Right atrium auricular region (tissue), 2 donors: Measurements from ENCODE around the gene BPI. TPM values are rescaled to one million over a fixed set of nuclear protein-coding genes. Genes with fewer than 3 reads are reported as not detected.
"Not testable (repeated sequence)": the region's sequence is repeated elsewhere in the genome, so short reads cannot be mapped to it uniquely, and the experiment has no call there.

Experiments used
- DNase-seq: peaks from one replicate; pipeline ENCODE4 v3.0.0-alpha.2; 2019; ENCODE audit warnings: low spot score
- H3K27ac ChIP-seq, 2 donors: fragments of 200-600 bp; sonication (generic); 1 replicate in 1 of 2; 2 replicates in 1 of 2; pipeline ENCODE4 v1.5.1; 2016 to 2019
- H3K27me3 ChIP-seq, 2 donors: fragments of 200-600 bp; sonication (generic); one replicate each; pipeline versions ENCODE4 v1.5.1 to v1.6.0; 2017 to 2019
- H3K36me3 ChIP-seq: fragments of 200-600 bp; sonication (generic); one replicate; pipeline ENCODE4 v1.5.1; 2016
- H3K4me1 ChIP-seq, 2 donors: fragments of 200-600 bp; sonication (generic); one replicate each; pipeline versions ENCODE4 v1.5.1 to v1.6.0; 2017 to 2019
- H3K4me3 ChIP-seq, 2 donors: fragments of 200-600 bp; sonication (generic); 1 replicate in 1 of 2; 2 replicates in 1 of 2; pipeline ENCODE4 v1.5.1; 2017 to 2019; ENCODE audit warnings: mild to moderate bottlenecking in 1 of 2, moderate library complexity in 1 of 2
- H3K9me3 ChIP-seq, 2 donors: fragments of 200-600 bp; sonication (generic); one replicate each; pipeline ENCODE4 v1.5.1; 2019
- CTCF ChIP-seq, 2 donors: fragments of 200-600 bp; sonication (generic); IDR thresholded peaks; one replicate each; pipeline ENCODE4 v1.5.1; 2019; ENCODE audit warnings: antibody characterized with exemption in 2 of 2
- total RNA-seq, 2 donors: library from RNA; depleted of rRNA; stranded (reverse); fragments of >200 nt; gene quantifications; one replicate each; pipeline ENCODE4 v1.1.0, GENCODE V29; 2016

The BPI gene
- total RNA-seq, 2 donors from 2014 or later = not detected

GRCh38 chr20:38278763-38279162 is 25.2 kb upstream of the BPI start:
- Histone ChIP-seq H3K27ac (no peak overlapping the region), H3K4me1 (no peaks in the 10 kb centered on the region), H3K36me3 (no peaks in the 10 kb centered on the region), H3K4me3 (no peak overlapping the region), H3K9me3 (no peaks in the 10 kb centered on the region), H3K27me3 (no peaks in the 10 kb centered on the region)
- TF ChIP-seq CTCF (IDR thresholded peaks at IDR 0.05) = no peak
- DNase-seq = no peak

GRCh38 chr20:38281176-38281915 is 22.6 kb upstream of the BPI start:
- not testable (repeated sequence) for H3K9me3 ChIP-seq

GRCh38 chr20:38283236-38283635 is 20.7 kb upstream of the BPI start:
- Histone ChIP-seq H3K4me1 (no peaks in the 10 kb centered on the region), H3K9me3 (no peaks in the 10 kb centered on the region), H3K4me3 (no peak overlapping the region), H3K27ac (no peak overlapping the region), H3K36me3 (no peaks in the 10 kb centered on the region), H3K27me3 (no peaks in the 10 kb centered on the region)
- no peak for TF ChIP-seq CTCF (IDR thresholded peaks at IDR 0.05)
- no peak for DNase-seq

More at GRCh38 chr20:38281176-38281915, 22.6 kb upstream of the BPI start:
- H3K36me3 ChIP-seq, H3K4me1 ChIP-seq, DNase-seq, H3K27me3 ChIP-seq, H3K4me3 ChIP-seq, H3K27ac ChIP-seq: not testable (repeated sequence)

GRCh38 chr20:38284066-38284650 is 19.8 kb upstream of the BPI start:
- not testable (repeated sequence) for H3K27me3 ChIP-seq, H3K9me3 ChIP-seq, H3K4me3 ChIP-seq, H3K27ac ChIP-seq, DNase-seq, H3K4me1 ChIP-seq, H3K36me3 ChIP-seq

GRCh38 chr20:38284893-38285444 is 19.0 kb upstream of the BPI start:
- DNase-seq = no peak
- Histone ChIP-seq H3K27me3 (no peaks in the 10 kb centered on the region), H3K27ac (no peak overlapping the region), H3K4me3 (no peak overlapping the region), H3K4me1 (no peaks in the 10 kb centered on the region), H3K36me3 (no peaks in the 10 kb centered on the region), H3K9me3 (no peaks in the 10 kb centered on the region)
- no peak for TF ChIP-seq CTCF (IDR thresholded peaks at IDR 0.05)

- no peaks in the 10 kb centered on the region for H3K36me3 ChIP-seq
- DNase-seq = no peak
- no peaks in the 10 kb centered on the region for H3K9me3 ChIP-seq
- H3K4me1 ChIP-seq = no peaks in the 10 kb centered on the region
- H3K27ac ChIP-seq = no peak overlapping the region
- H3K27me3 ChIP-seq = no peaks in the 10 kb centered on the region
- no peak overlapping the region for H3K4me3 ChIP-seq
- no peak for TF ChIP-seq CTCF (IDR thresholded peaks at IDR 0.05)
These were observed 17.1 kb upstream of the BPI start for GRCh38 chr20:38286586-38287531.
